NCI-H128 (cell line): ENCODE measurements around the gene THEMIS.

ENCODE experiments used
- DNase-seq: peaks from one replicate; lab custom pipeline; 2025; ENCODE audit not compliant: unreplicated experiment; lab: John Stamatoyannopoulos, UW

THEMIS gene

DNA sequence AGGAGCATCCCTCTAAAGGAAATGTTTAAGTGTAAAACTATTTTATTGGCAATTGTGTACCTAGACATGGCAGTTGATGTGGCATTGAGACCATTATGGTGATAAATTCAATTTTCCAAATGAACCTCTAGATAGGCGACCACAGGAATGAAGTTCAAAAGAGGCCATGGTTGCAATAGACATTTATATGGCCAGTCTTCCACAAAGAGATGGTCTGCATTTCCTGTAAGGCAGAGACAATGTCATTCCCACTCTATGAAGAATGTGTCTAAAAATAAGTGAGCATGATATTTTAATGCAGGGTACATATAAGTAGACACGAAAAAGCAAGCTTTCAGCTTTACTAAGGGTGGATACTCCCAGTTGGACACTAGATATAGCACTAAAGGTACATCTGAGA, 40.9 kb downstream of the THEMIS start:
- DNase-seq = no peak

DNA sequence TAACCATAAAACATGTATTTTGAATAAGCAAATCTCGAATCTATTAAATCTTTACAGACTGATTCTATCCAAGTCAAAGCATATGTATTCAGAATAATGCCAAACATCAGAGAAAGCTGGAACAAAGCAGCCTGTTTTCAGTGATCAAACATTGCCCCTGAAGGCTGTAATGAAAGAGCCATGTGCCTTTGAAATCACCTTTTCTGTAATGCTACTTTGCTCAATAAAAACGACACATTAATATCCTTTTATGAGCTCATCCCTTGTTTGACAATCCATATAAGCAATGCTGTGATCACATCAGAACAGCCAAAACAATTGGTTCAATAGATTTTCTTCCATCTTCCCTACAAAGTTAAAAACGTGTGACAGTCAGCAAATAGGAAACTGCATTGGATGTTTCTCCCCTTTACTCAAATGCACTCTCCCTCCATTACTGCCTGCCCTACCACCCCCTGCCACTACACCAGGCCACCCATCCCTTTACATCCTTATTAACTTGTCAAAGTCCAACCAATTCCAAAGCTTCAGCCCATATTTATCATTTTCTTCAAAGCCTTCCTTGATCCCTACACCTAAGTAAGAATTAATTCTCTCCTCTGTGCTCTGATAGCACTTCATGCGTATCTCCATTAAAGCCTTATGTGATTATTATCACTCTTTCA, 42.0 kb downstream of the THEMIS start:
- no peak for DNase-seq

DNA sequence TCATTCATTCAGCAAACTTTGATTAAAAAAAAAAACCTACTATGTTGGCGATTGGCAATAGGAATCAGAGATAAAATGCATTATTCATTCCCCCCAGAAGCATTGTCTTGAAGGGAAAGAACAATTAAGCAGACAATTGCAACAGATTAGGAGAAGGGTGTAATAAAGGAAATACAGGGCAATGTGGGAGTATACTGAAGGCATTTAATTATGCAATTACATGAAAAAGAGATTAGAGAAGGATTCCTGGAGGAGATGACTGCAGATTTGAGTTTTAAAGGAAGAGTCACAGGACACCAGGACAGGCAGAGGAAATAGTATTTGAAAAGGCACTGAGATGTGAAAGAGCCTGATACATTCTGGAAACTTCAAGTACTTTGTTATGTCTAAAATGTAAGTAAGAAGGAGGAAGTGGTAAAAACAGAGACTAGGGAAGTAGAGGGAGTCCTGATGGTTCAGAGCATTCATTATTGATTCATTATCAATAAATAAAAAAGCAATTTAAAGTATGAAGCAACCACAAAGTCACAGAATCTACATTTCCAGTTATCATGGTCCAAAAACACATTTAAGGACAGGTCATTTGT, 43.7 kb downstream of the THEMIS start:
- no peak for DNase-seq

DNA sequence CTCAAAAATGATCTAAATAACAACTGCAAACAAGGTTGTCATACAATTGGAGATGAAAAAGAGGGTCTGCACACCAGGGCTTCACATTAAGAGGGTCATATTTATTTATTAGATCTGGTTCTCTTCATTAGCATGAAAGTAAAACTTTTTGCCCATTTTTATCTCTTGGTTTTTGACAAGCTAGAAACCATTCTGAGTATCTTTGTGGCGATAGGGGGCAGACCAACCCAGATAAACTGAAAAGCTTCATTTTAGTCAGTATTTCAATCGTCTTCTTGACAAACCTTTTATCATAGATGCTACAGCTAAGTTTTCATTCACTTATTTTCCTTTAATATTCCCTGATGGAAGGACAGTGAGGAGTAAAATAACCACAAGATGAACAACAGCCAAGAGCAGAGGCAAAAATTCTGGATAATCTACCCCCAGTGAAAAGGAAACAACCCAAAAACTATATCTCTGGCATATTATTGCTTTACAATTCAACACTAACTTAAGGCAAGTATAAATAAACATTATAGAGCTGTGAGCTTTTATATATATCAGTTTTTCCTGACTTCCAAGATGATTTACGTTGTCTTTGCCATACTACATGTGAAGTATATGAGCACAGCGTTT, 45.2 kb downstream of the THEMIS start:
- DNase-seq = no peak

DNA sequence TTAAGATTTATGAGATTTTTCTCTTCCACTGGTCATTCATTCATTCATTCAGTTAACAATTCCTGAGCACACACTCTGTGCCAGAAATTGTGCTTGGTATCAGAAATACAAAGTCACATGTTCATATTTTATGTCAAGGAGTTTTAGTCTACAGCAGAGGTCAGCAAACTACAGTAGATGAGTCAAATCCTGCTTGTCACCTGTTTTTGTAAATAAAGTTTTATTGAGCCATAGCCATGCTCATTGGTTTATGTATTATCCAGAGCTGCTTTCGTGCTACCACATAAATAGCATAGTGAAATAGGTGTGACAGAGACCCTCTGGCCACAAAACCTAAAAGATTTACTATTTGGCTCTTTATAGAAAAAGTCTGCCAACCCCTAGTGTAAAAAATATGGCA, 46.8 kb downstream of the THEMIS start:
- no peak for DNase-seq

DNA sequence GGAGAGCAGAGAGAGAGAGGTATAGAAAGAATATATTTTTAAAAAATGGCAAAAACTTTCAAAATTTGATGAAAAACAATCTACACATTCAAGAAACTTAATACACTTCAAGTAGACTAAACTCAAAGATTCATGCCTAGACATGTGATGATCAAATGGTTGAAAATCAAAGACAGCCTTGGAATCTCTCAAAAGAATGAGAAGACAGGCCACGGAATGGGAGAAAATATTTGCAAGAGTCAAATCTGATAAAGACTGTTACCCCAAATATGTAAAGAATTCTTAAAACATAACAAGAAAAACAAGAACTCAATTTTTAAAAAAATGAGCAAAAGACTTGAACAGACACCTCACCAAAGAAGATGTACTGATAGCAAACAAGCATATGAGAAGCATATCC, 49.7 kb downstream of the THEMIS start:
- no peak for DNase-seq

DNA sequence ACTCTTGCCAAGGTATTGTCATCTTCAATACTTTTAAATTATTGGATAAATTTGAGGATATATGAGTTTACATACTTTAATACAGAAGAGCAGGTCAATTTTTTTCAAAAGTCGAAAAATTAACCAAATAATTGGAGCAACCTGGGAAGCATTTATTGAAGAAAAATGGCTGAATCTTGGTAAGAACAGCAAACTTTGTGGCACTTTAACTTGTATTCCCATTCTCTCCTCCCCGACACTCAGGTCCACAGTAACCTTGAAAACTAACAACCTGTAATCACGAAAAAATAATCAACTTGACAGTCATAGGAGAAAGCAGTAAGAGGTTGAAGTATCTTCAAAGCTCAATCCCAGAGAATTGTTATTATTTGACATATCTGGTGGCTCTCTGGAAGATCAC, 55.6 kb downstream of the THEMIS start:
- no peak for DNase-seq

DNA sequence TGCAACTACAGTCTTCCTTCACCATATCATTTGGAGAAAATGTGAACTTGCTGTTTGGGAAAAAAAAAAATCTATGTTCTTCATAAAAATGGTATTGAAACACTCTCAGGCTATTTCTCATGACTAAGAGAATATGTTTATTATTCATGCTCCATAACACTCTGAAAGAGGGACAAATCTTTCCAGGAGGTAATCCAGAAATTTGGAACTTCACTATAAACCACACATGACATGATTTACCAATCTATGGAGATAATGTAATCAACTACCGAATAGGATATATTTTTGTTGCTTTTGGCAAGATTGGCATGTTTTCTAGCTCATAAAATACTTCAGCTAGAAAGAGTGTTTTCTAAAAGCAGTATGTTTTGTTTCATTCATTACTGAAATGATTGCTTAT, 56.3 kb downstream of the THEMIS start:
- DNase-seq = no peak

DNA sequence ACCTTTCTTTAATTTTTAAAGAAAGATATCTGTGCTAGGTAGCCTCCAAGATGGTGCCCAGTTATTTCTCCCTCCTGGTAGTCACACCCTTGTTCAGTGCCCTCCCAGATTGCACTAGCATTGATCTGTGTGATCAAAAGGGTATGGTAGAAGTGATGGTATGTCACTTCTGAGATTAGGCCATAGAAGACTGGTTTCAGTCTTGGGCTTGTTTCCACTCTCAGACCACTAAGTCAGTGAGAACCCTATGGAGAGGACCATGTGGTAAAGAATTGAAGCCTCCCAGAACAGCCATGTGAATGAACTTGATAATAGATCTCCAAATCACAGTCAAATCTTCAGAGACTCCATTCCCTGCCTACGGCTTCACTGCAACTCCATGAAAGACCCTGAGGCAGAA, 57.3 kb downstream of the THEMIS start:
- no peak for DNase-seq

DNA sequence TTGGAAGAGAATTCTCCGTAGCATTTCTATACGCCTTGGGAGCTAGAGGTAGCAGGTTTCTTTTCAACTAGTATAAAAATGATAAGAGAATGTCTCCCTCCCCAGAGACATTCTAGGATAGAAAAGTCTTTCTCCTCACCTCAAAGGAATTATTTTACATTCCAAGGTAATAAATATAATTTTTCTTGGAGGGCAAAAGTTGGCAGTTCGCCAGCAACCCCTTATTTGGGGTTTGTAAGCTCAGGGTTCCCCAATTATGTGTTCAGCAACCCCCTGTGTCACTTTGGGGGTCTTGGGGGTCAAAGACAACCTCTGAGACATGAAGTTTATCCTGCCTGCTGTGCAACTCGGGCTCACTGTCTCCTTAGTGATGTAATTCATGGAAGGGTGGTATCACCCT, 58.3 kb downstream of the THEMIS start:
- DNase-seq = no peak

DNA sequence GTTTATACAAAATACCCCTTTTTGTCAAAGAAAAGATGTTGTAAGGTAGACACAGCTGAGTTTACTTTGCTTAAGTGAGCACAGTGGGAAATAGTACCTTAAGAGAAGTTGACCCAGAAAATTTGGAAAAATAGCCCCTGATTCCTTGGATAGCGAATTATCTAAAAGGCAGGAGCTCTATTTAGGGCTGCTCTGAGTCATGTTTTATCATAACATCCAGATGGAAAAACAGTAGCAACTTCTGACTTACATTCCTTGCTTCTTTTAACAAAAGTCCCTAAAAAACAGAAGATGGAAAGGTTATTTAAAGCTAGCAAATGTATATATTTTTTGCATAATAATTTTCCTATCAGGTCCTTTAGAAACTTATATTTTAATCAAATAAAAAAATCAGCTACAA, 59.0 kb downstream of the THEMIS start:
- no peak for DNase-seq

DNA sequence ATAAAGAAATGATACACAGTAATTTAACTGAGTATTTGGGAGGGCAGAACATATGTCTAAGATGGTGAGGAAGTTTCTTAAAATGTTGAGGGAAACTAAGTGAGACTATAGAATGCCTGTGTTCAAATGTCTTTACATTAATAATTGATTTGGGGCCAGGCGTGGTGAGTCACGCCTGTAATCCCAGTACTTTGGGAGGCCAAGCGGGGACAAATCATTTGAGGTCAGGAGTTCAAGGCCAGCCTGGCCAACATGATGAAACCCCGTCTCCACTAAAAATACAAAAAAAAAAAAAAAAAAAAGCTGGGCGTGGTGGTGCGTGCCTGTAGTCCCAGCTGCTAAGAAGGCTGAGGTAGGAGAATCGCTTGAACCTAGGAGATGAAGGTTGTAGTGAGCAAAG, 66.7 kb downstream of the THEMIS start:
- no peak for DNase-seq

DNA sequence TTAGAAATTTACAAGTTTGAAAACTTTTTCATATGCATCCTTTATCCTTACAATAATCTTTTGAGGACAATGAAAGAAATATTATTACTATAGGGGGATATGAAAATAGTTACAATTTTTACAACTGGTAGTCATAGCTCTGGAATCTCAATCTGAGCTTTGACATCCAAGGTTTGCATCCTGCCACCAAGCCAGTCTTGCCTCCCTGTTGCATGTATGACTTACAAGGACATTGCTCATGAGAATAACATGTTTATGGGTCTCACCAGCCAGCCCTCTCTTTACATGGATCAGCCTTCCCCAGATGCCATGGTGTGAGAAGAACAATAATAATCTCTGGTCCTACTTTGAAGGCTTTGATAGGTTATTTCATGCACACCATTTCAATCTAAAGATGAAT, 67.5 kb downstream of the THEMIS start:
- no peak for DNase-seq

DNA sequence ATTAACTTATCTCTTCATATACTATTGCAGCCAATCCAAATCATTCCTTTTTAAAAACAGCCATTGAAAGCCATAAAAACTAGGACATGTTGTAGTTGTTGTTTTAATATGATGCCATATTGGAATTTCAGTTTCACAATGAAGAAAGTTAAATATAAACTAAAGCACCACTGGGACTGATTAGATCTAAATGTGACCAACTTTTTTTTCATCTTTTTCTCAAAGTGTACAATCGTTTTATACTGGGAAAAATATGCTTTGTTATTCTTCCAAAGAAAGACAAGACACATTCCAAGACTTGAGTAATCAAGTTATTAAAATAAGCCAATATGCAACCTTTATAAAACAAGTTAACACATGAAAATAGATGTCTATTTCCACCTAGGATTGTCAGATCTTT, 68.5 kb downstream of the THEMIS start:
- no peak for DNase-seq

DNA sequence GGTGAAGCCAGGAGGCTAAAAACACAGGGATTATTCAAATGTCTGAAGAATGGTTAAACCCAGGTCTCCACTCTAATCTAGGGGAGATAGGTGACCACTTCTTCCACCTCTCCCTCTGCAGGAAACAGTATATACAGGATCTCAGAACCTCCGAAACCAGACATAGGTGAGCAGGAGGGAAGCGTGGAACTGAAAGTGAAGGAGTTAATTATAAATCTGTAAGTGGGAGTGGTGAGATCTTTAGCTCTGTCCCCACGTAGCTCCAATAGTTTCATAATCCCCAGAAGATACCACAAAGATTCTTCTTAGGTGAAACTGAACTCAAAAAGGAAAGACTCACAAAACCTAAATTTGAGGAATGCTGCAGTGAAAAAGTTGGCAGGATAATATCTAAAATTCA, 76.8 kb downstream of the THEMIS start:
- DNase-seq = no peak

DNA sequence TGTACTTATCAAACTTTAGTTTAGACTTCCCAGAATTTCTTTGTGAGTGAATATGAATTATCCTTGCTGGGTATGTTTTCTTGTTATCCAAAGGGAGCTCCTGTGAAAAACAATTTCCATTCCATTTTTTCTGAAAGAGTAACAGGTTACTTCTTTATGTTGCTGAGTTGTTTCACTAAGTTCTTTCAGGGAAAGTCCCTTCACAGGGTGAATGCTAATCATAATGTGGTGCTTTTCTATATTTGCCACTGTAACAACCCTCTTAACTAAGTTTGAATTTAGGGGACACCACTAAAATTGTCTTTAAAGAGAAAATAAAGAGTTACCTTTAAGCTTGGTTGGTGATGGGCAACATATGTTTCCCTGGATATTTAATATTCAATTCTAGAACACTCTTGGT, 79.4 kb downstream of the THEMIS start:
- no peak for DNase-seq

DNA sequence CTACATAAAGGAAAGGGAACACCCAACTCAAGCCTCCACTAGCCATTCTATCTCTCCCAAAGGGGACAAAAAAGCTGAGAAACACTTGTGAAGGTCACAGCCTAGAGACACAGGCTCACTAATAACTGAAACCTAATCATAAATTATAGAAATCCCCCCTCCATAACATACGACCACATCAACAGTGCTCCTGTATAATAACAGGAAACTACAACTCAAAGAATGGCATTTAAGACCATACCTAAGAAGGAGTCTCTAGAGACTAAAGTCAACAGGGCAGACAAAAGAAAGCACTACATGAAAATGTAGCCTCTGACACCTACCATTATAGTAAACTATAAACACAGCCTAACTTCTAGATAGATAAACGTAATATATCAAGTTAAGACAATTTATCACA, 82.7 kb downstream of the THEMIS start:
- no peak for DNase-seq

DNA sequence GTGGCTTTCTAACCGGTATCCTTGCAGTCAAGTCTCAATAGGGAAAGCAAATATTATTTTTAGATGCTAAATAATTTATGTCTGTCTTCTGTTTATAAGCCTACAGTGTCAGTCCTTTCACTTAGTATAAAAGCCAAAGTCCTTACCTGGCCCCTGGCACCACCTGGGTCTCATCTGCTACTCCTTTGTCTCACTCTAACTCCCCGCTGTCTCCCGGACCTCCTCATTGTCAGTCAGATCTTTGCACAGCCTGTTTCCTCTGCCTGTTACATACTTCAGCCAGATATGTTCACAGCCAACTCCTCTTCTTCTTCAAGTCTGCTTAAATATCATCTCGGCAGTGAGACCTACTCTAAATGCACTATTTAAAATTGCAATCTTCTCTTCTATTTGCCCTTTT, 84.2 kb downstream of the THEMIS start:
- no peak for DNase-seq

DNA sequence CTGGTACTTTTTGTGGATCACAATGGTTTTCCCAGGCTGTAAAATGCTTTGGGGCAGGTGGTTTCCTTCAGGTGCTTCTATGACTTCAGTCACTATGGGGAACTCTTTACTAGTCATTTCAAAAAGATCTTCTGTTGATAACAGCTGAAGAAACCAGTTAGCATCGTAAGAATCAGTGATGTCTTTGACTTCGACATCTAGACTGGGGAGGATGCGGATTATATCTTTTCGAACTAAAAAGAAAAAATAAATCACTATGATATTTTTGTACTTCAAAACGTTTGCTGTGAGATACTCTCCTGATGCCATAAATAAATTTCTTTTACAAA, 87.2 kb downstream of the THEMIS start:
- DNase-seq = no peak

DNA sequence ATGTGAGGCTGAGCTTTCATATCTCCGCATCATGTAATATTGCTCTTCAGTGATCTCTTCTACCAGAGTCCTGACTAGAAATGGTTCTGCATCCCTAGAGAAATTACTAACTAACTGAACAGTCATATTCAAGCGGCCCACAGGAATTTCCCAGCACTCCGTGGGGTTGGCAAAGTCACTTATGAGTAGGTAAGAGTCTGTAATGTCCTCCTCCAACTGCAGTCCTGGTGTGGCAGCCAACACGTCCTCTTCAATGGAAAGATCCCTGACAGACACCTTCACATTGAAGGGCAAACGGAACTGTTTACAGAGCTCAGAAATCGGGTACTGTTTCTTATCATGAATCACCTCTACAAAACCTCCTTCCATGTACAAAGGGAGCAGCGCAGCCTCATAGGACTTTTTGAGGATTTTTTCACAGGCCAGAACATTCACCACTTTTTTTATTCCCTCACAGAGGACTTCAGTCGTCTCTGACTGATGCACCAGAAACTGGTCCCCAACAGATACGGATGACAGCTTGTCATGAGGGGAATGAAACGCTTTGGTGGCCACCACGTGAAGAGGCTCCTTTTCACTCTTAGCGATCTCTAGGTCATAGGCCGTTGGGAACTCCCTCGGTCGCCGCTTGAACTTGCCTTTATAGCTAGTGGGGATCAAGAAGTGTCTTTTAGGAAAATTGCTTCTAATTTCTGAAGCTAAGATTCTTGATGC, 87.7 kb downstream of the THEMIS start:
- DNase-seq = no peak

DNA sequence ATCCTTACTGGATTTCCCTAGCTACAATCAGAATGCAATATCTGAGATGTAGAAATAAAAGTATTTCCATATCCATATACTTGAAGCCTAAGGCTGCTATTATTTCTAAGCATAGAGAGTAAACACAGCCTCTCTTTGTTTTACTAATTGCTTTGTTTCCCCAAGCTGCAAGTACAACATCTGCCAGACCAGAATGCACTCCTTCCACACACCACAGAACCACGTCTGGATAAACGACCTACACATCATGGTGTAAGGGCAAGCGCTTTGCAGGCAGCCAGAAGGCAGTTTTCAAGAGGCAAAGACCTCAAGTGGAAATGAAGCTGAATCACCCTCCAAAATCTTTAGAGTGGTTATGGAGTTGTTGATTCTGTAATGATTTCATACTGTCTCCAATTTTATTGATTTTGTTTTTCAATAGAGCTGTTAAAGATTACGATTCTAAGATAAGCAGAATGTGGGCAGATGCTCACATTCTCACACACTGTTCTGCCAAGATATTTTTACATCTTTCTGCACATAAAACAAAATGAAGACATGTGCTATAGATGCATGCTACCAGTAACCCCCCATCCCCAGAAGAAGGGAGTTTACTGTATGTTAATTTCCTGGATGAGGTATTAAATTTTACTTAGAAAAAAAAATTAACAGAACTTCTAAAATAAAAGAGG, 88.8 kb downstream of the THEMIS start:
- DNase-seq = no peak
